GM23248 (cell line): ENCODE measurements around the gene TTC23L.

Experiments
- EZH2 ChIP-seq: fragments of 200-600 bp; sonication (generic); IDR thresholded peaks from 2 replicates; pipeline ENCODE4 v1.6.1; 2018; ENCODE audit warnings: antibody characterized with exemption, mild to moderate bottlenecking; ENCODE audit not compliant: insufficient read depth, poor library complexity, severe bottlenecking
- EZH2phosphoT487 ChIP-seq: fragments of 200-600 bp; sonication (generic); IDR thresholded peaks from 2 replicates; pipeline ENCODE4 v1.6.1; 2018; ENCODE audit warnings: antibody characterized with exemption, moderate library complexity, mild to moderate bottlenecking, low read depth; ENCODE audit not compliant: insufficient read depth

DNA sequence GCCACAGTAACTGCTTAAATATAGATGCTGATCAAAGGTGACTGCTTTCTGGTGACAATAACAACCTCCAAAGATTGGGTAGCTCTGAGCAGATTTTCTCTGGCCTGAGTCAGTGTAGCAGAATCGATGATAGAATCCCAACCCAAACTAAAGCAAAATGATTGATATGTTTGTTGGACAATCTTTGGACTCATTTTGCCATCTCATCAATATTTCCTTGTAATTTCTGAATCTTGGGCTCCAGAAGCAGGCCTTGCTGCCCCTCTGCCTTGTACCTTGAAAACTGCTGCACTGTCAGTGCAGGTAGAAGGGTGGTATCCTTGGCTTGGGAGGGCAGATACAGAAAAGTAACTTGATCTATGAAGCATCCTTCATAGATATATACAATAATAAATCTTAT, 18.9 kb downstream of the TTC23L start:
- TF ChIP-seq EZH2 (no peak), EZH2phosphoT487 (no peak)
